HG03571 (cell line): ENCODE measurements around the gene CLSTN3.

Experiments used
- ATAC-seq: cut with Tn5 transposase; IDR thresholded peaks from one replicate; pipeline ENCODE4 v1.9.1; 2021; ENCODE audit not compliant: unreplicated experiment

Gene CLSTN3

GRCh38 chr12:7146906-7147305, 16.7 kb downstream of the CLSTN3 start:
- no peak for ATAC-seq

- ATAC-seq = no peak
Measured at GRCh38 chr12:7150356-7150755, 20.2 kb downstream of the CLSTN3 start.

GRCh38 chr12:7150841-7151240, 20.7 kb downstream of the CLSTN3 start:
- ATAC-seq = no peak

- no peak for ATAC-seq
Measured at GRCh38 chr12:7151532-7151931, 21.4 kb downstream of the CLSTN3 start.

- no peak for ATAC-seq
Measured at GRCh38 chr12:7152818-7153217, 22.6 kb downstream of the CLSTN3 start.

GRCh38 chr12:7154042-7154441, 23.9 kb downstream of the CLSTN3 start:
- no peak for ATAC-seq

GRCh38 chr12:7154901-7155470, 24.8 kb downstream of the CLSTN3 start:
- no peak for ATAC-seq

GRCh38 chr12:7155471-7156034, 25.4 kb downstream of the CLSTN3 start:
- ATAC-seq = no peak

GRCh38 chr12:7156259-7157197, 26.4 kb downstream of the CLSTN3 start:
- no peak for ATAC-seq

GRCh38 chr12:7157391-7157790, 27.2 kb downstream of the CLSTN3 start:
- ATAC-seq = no peak

- no peak for ATAC-seq
Measured at GRCh38 chr12:7158781-7159609, 28.8 kb downstream of the CLSTN3 start.

GRCh38 chr12:7160183-7160582, 30.0 kb downstream of the CLSTN3 start:
- no peak for ATAC-seq

- no peak for ATAC-seq
Measured at GRCh38 chr12:7161327-7161726, 31.2 kb downstream of the CLSTN3 start.

GRCh38 chr12:7161811-7162210, 31.6 kb downstream of the CLSTN3 start:
- no peak for ATAC-seq

GRCh38 chr12:7162691-7163114, 32.5 kb downstream of the CLSTN3 start:
- no peak for ATAC-seq

GRCh38 chr12:7169951-7170350, 39.8 kb downstream of the CLSTN3 start:
- no peak for ATAC-seq

GRCh38 chr12:7171854-7172253, 41.7 kb downstream of the CLSTN3 start:
- ATAC-seq = no peak

- ATAC-seq = no peak
Measured at GRCh38 chr12:7175493-7175892, 45.3 kb downstream of the CLSTN3 start.

- no peak for ATAC-seq
Measured at GRCh38 chr12:7176595-7176994, 46.4 kb downstream of the CLSTN3 start.

- ATAC-seq = no peak
Measured at GRCh38 chr12:7178481-7178880, 48.3 kb downstream of the CLSTN3 start.

GRCh38 chr12:7180685-7181084, 50.5 kb downstream of the CLSTN3 start:
- no peak for ATAC-seq
